HT-29 (cell line): ENCODE measurements around the gene RGPD8. TPM values are rescaled to one million over a fixed set of nuclear protein-coding genes. Genes with fewer than 3 reads are reported as not detected.

Source experiments
- DNase-seq: peaks from one replicate; pipeline ENCODE4 v3.0.0-alpha.2; 2015; ENCODE audit warnings: low spot score
- small RNA-seq: library from RNA; depleted of rRNA; stranded (forward); fragments of <200 nt; gene quantifications from one replicate; pipeline ENCODE3, GENCODE V24; 2014
- total RNA-seq: library from RNA; depleted of rRNA; stranded (reverse); fragments of >200 nt; shearing (Covaris generic); gene quantifications from 2 replicates; pipeline ENCODE4 v1.2.3, GENCODE V29; 2014; rRNA removed

Gene RGPD8
- total RNA-seq, 1 experiment from 2014 or later, result 3.3 TPM

- DNase-seq, result no peak
These were observed 97.8 kb downstream of the RGPD8 start for GRCh38 chr2:112335600-112335999.

GRCh38 chr2:112332123-112332696, 101.2 kb downstream of the RGPD8 start:
- no peak for DNase-seq

GRCh38 chr2:112322919-112323318, 110.5 kb downstream of the RGPD8 start:
- DNase-seq, result no peak

GRCh38 chr2:112321375-112322320, 111.8 kb downstream of the RGPD8 start:
- no peak for DNase-seq

Small RNA genes lying within 50 kb of the gene (small RNA-seq; reads per million reads assigned to genes)
- not detected for gene AC115115.1

Other genes starting within 250 kb of the RGPD8 start
- gene ZC3H8, start 178.6 kb downstream of the RGPD8 start, total RNA-seq, result 4.0 and 5.9 TPM in 2 replicates
- gene ZC3H6, start 158.0 kb downstream of the RGPD8 start, total RNA-seq, result 0.50 and 1.2 TPM in 2 replicates
- gene TTL, start 48.5 kb upstream of the RGPD8 start, total RNA-seq, result 9.4 and 10.4 TPM in 2 replicates
- 33.0 and 33.5 TPM in 2 replicates for gene POLR1B, start 108.8 kb upstream of the RGPD8 start, total RNA-seq
- 24.7 and 36.1 TPM in 2 replicates for gene CHCHD5, start 151.0 kb upstream of the RGPD8 start, total RNA-seq
- 30.3 and 32.7 TPM in 2 replicates for gene SLC20A1, start 212.3 kb upstream of the RGPD8 start, total RNA-seq